CD14-positive monocyte (primary cell): Measurements from ENCODE around the gene TMA16. TPM values are rescaled to one million over a fixed set of nuclear protein-coding genes. Genes with fewer than 3 reads are reported as not detected.

Experiments
- DNase-seq, 3 donors: peaks; one replicate each; pipeline ENCODE4 v3.0.0-alpha.2; 2011 to 2022
- H2AFZ ChIP-seq: 2 replicates; pipeline ENCODE4 v1.6.0; 2012; ENCODE audit warnings: mild to moderate bottlenecking, low read depth, low read length, inconsistent platforms; ENCODE audit not compliant: insufficient read depth, poor library complexity, severe bottlenecking
- H3K27ac ChIP-seq, 2 donors: 1 replicate in 1 of 2; 2 replicates in 1 of 2; pipeline ENCODE4 v1.5.1; 2012 to 2013; ENCODE audit warnings: low read length in 2 of 2, control low read depth in 1 of 2, inconsistent platforms in 1 of 2, low read depth in 1 of 2, mild to moderate bottlenecking in 1 of 2
- H3K27me3 ChIP-seq, 2 donors: one replicate each; pipeline versions ENCODE4 v1.6.0 to v1.6.1; 2011 to 2013; ENCODE audit warnings: low read length in 2 of 2; ENCODE audit not compliant: control insufficient read depth in 2 of 2, insufficient read depth in 2 of 2
- H3K36me3 ChIP-seq, 2 donors: replicated peaks in 1 of 2; 1 replicate in 1 of 2; 2 replicates in 1 of 2; pipeline versions ENCODE4 v1.5.1 to v1.6.1; 2012 to 2013; ENCODE audit warnings: low read length in 2 of 2, control low read depth in 1 of 2, inconsistent platforms in 1 of 2, mild to moderate bottlenecking in 1 of 2; ENCODE audit not compliant: insufficient read depth in 2 of 2, control insufficient read depth in 1 of 2
- H3K4me1 ChIP-seq, 2 donors: 1 replicate in 1 of 2; 2 replicates in 1 of 2; pipeline versions ENCODE4 v1.5.1 to v1.6.1; 2012 to 2013; ENCODE audit warnings: low read length in 2 of 2, control low read depth in 1 of 2, inconsistent platforms in 1 of 2, mild to moderate bottlenecking in 1 of 2, moderate library complexity in 1 of 2; ENCODE audit not compliant: insufficient read depth in 2 of 2, control insufficient read depth in 1 of 2
- H3K4me2 ChIP-seq: replicated peaks from 2 replicates; pipeline ENCODE3; 2012; ENCODE audit warnings: low read length, moderate library complexity, mild to moderate bottlenecking; ENCODE audit not compliant: poor library complexity, severe bottlenecking; ENCODE audit errors: extremely low read depth
- H3K4me3 ChIP-seq, 3 experiments: fragments of 200-600 bp in 1 of 3; sonication (generic) in 1 of 3; replicated peaks in 1 of 3; 1 replicate in 2 of 3; 2 replicates in 1 of 3; pipeline ENCODE4 v1.5.1; 2011 to 2013; ENCODE audit warnings: low read length in 3 of 3, mild to moderate bottlenecking in 3 of 3, control low read depth in 2 of 3, low read depth in 2 of 3, inconsistent platforms in 1 of 3, moderate library complexity in 1 of 3
- H3K79me2 ChIP-seq: 2 replicates; pipeline ENCODE4 v1.6.0; 2012; ENCODE audit warnings: mild to moderate bottlenecking, control low read depth, inconsistent platforms, low read length, moderate library complexity; ENCODE audit not compliant: insufficient read depth
- H3K9ac ChIP-seq: 2 replicates; pipeline ENCODE4 v1.6.0; 2017; ENCODE audit warnings: low read length, mild to moderate bottlenecking; ENCODE audit not compliant: insufficient read depth, poor library complexity, severe bottlenecking
- H3K9me3 ChIP-seq, 2 donors: replicated peaks in 1 of 2; 1 replicate in 1 of 2; 2 replicates in 1 of 2; pipeline versions ENCODE4 v1.5.1 to v1.6.1; 2012 to 2013; ENCODE audit warnings: low read length in 2 of 2, control low read depth in 1 of 2; ENCODE audit not compliant: control insufficient read depth in 1 of 2, insufficient read depth in 1 of 2
- H4K20me1 ChIP-seq: 2 replicates; pipeline ENCODE4 v1.6.0; 2012; ENCODE audit warnings: mild to moderate bottlenecking, low read length, control low read depth, moderate library complexity; ENCODE audit not compliant: insufficient read depth
- H3K27ac Mint-ChIP-seq, 7 donors: one replicate each; pipeline ENCODE4 v1.8.0; 2020; ENCODE audit warnings: mild to moderate bottlenecking in 7 of 7, mixed read lengths in 7 of 7, moderate library complexity in 6 of 7, inconsistent platforms in 2 of 7
- H3K27me3 Mint-ChIP-seq, 3 donors: one replicate each; pipeline ENCODE4 v1.8.0; 2021 to 2022; ENCODE audit warnings: low read depth in 3 of 3, mild to moderate bottlenecking in 3 of 3, mixed read lengths in 3 of 3, moderate library complexity in 3 of 3, inconsistent platforms in 1 of 3
- H3K36me3 Mint-ChIP-seq, 2 donors: one replicate each; pipeline ENCODE4 v1.8.0; 2020; ENCODE audit warnings: mixed read lengths in 2 of 2, inconsistent platforms in 1 of 2, mild to moderate bottlenecking in 1 of 2
- H3K4me1 Mint-ChIP-seq: one replicate; pipeline ENCODE4 v1.8.0; 2020; ENCODE audit warnings: mild to moderate bottlenecking, mixed read lengths
- H3K4me3 Mint-ChIP-seq, 2 donors: one replicate each; pipeline ENCODE4 v1.8.0; 2020; ENCODE audit warnings: mild to moderate bottlenecking in 2 of 2, mixed read lengths in 2 of 2, moderate library complexity in 1 of 2
- H3K9me3 Mint-ChIP-seq, 7 donors: one replicate each; pipeline ENCODE4 v1.8.0; 2020 to 2022; ENCODE audit warnings: mixed read lengths in 7 of 7, mild to moderate bottlenecking in 6 of 7, moderate library complexity in 6 of 7, inconsistent platforms in 2 of 7
- CTCF ChIP-seq: fragments of 200-600 bp; IDR thresholded peaks from one replicate; pipeline ENCODE4 v1.8.0; 2022; ENCODE audit warnings: antibody characterized with exemption, mild to moderate bottlenecking
- WGBS: methylation state at CpG from one replicate; pipeline ENCODE4 v1.1.5; 2013; ENCODE audit warnings: missing lambda C conversion rate; ENCODE audit not compliant: insufficient coverage; 5-methylcytosine and 5-hydroxymethylcytosine counted together
- intact Hi-C, 2 donors: fragments of 100-400 bp; cut with micrococcal nuclease; formaldehyde crosslinking; loops; one replicate each; pipeline versions ENCODE4 v1.15.0 to v1.15.1; 2023
- polyA plus RNA-seq, 3 donors: library from polyadenylated mRNA; depleted of rRNA in 1 of 3; unstranded in 2 of 3; stranded (reverse) in 1 of 3; fragments of 300-500 nt in 2 of 3; fragments of >200 nt in 1 of 3; fragmentation: Illumina TruSeq in 2 of 3; gene quantifications; 1 replicate in 2 of 3; 2 replicates in 1 of 3; pipeline ENCODE4 v1.2.3, GENCODE V29; 2012 to 2021

Gene TMA16
- polyA plus RNA-seq, 3 donors: 7.7 to 8.2 (median 8.2) TPM

- Mint-ChIP-seq H3K27ac (peak overlapping the region in 1 of 7 donors; percentile 3), H3K27me3 (no peaks in the 10 kb centered on the region)
- no peak overlapping the region for H3K9ac ChIP-seq
Measured at GRCh38 chr4:163534056-163534455, 39.6 kb downstream of the TMA16 start.

GRCh38 chr4:163535657-163536056 is 41.2 kb downstream of the TMA16 start:
- Histone ChIP-seq H4K20me1 (peaks cover 100% of the 10 kb centered on the region), H3K4me2 (no peak overlapping the region), H3K79me2 (peaks cover 20% of the 10 kb centered on the region), H2AFZ (no peak overlapping the region), H3K27me3 (no peaks in the 10 kb centered on the region), H3K36me3 (peaks cover 78 to 96% of the 10 kb centered on the region in 2 donors), H3K9ac (no peak overlapping the region), H3K4me1 (no peaks in the 10 kb centered on the region), H3K9me3 (no peaks in the 10 kb centered on the region), H3K27ac (peak overlapping the region in 1 of 2 donors; percentile 47), H3K4me3 (no peak overlapping the region)
- no peak overlapping the region for H3K4me3 Mint-ChIP-seq
- H3K36me3 Mint-ChIP-seq: peaks cover 68 to 84% of the 10 kb centered on the region in 2 donors
- intact Hi-C loops: no loop called here
- peaks cover 2% of the 10 kb centered on the region for H3K4me1 Mint-ChIP-seq
- no CpG with 5 or more reads among the region's 1 CpG for WGBS
- no peaks in the 10 kb centered on the region for H3K27me3 Mint-ChIP-seq
- H3K27ac Mint-ChIP-seq: peak overlapping the region in 1 of 7 donors; percentile 69
- TF ChIP-seq CTCF: no peak
- no peak for DNase-seq
- no peaks in the 10 kb centered on the region for H3K9me3 Mint-ChIP-seq

More at GRCh38 chr4:163534056-163534455, 39.6 kb downstream of the TMA16 start:
- TF ChIP-seq CTCF: no peak
- peaks cover 27% of the 10 kb centered on the region for H3K79me2 ChIP-seq
- no peak for DNase-seq
- H3K4me1 Mint-ChIP-seq: peaks cover 2% of the 10 kb centered on the region
- peaks cover 79 to 96% of the 10 kb centered on the region in 2 donors for H3K36me3 ChIP-seq
- H3K4me1 ChIP-seq: no peaks in the 10 kb centered on the region
- H3K27ac ChIP-seq: no peak overlapping the region
- no peak overlapping the region for H2AFZ ChIP-seq
- peaks cover 100% of the 10 kb centered on the region for H4K20me1 ChIP-seq
- H3K9me3 Mint-ChIP-seq: no peaks in the 10 kb centered on the region
- H3K4me2 ChIP-seq: no peak overlapping the region
- no peak overlapping the region for H3K4me3 Mint-ChIP-seq
- H3K36me3 Mint-ChIP-seq: peaks cover 70 to 84% of the 10 kb centered on the region in 2 donors
- 100% methylated on average over 3 of the region's 4 CpGs for WGBS
- H3K4me3 ChIP-seq: no peak overlapping the region
- H3K27me3 ChIP-seq: no peaks in the 10 kb centered on the region
- no peaks in the 10 kb centered on the region for H3K9me3 ChIP-seq
- intact Hi-C loops: no loop called here
